HepG2 (cell line): ENCODE data around the gene RBBP8NL. TPM values are rescaled to one million over a fixed set of nuclear protein-coding genes. Genes with fewer than 3 reads are reported as not detected.

Experiments
- CEBPB ChIP-seq: IDR thresholded peaks from 2 replicates; pipeline ENCODE4 v1.6.1; 2011; ENCODE audit warnings: low read depth, low read length, improper control_type of control experiment, borderline replicate concordance
- EHMT2 ChIP-seq: fragments of 200-600 bp; sonication (generic); IDR thresholded peaks from 2 replicates; pipeline ENCODE4 v1.7.0; 2017; ENCODE audit warnings: antibody characterized with exemption, low read depth, low read length, borderline replicate concordance
- HNRNPK ChIP-seq: fragments of 200-400 bp; formaldehyde crosslinking; IDR thresholded peaks from 2 replicates; pipeline ENCODE4 v1.6.1; 2018; ENCODE audit warnings: low read length, low read depth, moderate library complexity, mild to moderate bottlenecking; ENCODE audit not compliant: poor library complexity, severe bottlenecking
- ISL2 ChIP-seq: sonication (generic); formaldehyde crosslinking; IDR thresholded peaks from 2 replicates; pipeline ENCODE4 v1.5.0; 2020; ENCODE audit warnings: missing genetic modification reagents
- NBN ChIP-seq: fragments of 450-650 bp; conservative IDR thresholded peaks from 2 replicates; pipeline ENCODE4 v1.6.1; 2017
- POLR2AphosphoS5 ChIP-seq: IDR thresholded peaks from 2 replicates; pipeline ENCODE4 v1.6.1; 2012; ENCODE audit warnings: low read depth, low read length
- SMC3 ChIP-seq: IDR thresholded peaks from 2 replicates; pipeline ENCODE4 v1.6.1; 2011; ENCODE audit warnings: low read length, improper control_type of control experiment
- ZNF260 ChIP-seq: sonication (generic); formaldehyde crosslinking; IDR thresholded peaks from 2 replicates; pipeline ENCODE4 v1.4.0; 2020; ENCODE audit warnings: missing genetic modification reagents, low read depth, mild to moderate bottlenecking, borderline replicate concordance
- ZNF7 ChIP-seq: IDR thresholded peaks from 2 replicates; pipeline ENCODE4 v1.6.1; 2016; ENCODE audit warnings: missing biosample characterization, missing genetic modification reagents
- ZNF761 ChIP-seq: sonication (generic); formaldehyde crosslinking; conservative IDR thresholded peaks from 2 replicates; pipeline ENCODE4 v1.4.0; 2020; ENCODE audit warnings: mild to moderate bottlenecking, missing genetic modification reagents
- ZNF790 ChIP-seq: sonication (generic); formaldehyde crosslinking; IDR thresholded peaks from 2 replicates; pipeline ENCODE4 v1.8.0; 2022; ENCODE audit warnings: missing genetic modification reagents, mild to moderate bottlenecking, borderline replicate concordance
- ZSCAN31 ChIP-seq: sonication (generic); formaldehyde crosslinking; IDR thresholded peaks from 2 replicates; pipeline ENCODE4 v1.5.0; 2020; ENCODE audit warnings: low read depth, mild to moderate bottlenecking, missing genetic modification reagents
- polyA plus RNA-seq, 8 experiments: library from polyadenylated mRNA; depleted of rRNA in 3 of 8; stranded (reverse) in 7 of 8; unstranded in 1 of 8; fragments of >200 nt; fragmentation: Illumina TruSeq in 4 of 8; extraction: Trizol in 4 of 8; gene quantifications; 2 replicates each; pipeline versions ENCODE4 v1.2.1 to v1.2.3, GENCODE V29; 2011 to 2016; ENCODE audit warnings: low read depth in 4 of 8, missing spikeins in 1 of 8, mixed read lengths in 1 of 8; ENCODE audit not compliant: insufficient read depth in 1 of 8
- total RNA-seq, 5 experiments: library from RNA; depleted of rRNA; stranded (reverse); fragments of >200 nt; fragmentation: Illumina TruSeq; extraction: Trizol; gene quantifications; 2 replicates each; pipeline ENCODE4 v1.2.3, GENCODE V29; 2016; ENCODE audit warnings: low read depth in 1 of 5
- TF ChIP-seq, protein P1 (sequence below): sonication (generic); formaldehyde crosslinking; IDR thresholded peaks from 2 replicates; pipeline ENCODE4 v1.5.0; 2020; ENCODE audit warnings: mild to moderate bottlenecking, missing genetic modification reagents
- TF ChIP-seq, protein P2 (sequence below): sonication (generic); formaldehyde crosslinking; conservative IDR thresholded peaks from 2 replicates; pipeline ENCODE4 v1.5.0; 2020; ENCODE audit warnings: missing genetic modification reagents
- TF ChIP-seq, protein P3 (sequence below): sonication (generic); formaldehyde crosslinking; IDR thresholded peaks from 2 replicates; pipeline ENCODE4 v1.5.0; 2020; ENCODE audit warnings: mild to moderate bottlenecking, missing genetic modification reagents
- TF ChIP-seq, protein P4 (sequence below): IDR thresholded peaks from 2 replicates; pipeline ENCODE4 v1.6.1; 2016; ENCODE audit warnings: missing compliant biosample characterization, missing genetic modification reagents, borderline replicate concordance
- TF ChIP-seq, protein P5 (sequence below): sonication (generic); formaldehyde crosslinking; IDR thresholded peaks from 2 replicates; pipeline ENCODE4 v1.8.1; 2022; ENCODE audit warnings: mild to moderate bottlenecking, missing genetic modification reagents
- TF ChIP-seq, protein P6 (sequence below): sonication (generic); formaldehyde crosslinking; IDR thresholded peaks from 2 replicates; pipeline ENCODE4 v1.4.0; 2020; ENCODE audit warnings: low read depth, mild to moderate bottlenecking, missing genetic modification reagents

The RBBP8NL gene
- total and polyA plus RNA-seq, 2 of the 13 experiments (the other 11 are each of a cell fraction or from before 2014, with no cell fraction given): 0.69 to 0.86 TPM

DNA sequence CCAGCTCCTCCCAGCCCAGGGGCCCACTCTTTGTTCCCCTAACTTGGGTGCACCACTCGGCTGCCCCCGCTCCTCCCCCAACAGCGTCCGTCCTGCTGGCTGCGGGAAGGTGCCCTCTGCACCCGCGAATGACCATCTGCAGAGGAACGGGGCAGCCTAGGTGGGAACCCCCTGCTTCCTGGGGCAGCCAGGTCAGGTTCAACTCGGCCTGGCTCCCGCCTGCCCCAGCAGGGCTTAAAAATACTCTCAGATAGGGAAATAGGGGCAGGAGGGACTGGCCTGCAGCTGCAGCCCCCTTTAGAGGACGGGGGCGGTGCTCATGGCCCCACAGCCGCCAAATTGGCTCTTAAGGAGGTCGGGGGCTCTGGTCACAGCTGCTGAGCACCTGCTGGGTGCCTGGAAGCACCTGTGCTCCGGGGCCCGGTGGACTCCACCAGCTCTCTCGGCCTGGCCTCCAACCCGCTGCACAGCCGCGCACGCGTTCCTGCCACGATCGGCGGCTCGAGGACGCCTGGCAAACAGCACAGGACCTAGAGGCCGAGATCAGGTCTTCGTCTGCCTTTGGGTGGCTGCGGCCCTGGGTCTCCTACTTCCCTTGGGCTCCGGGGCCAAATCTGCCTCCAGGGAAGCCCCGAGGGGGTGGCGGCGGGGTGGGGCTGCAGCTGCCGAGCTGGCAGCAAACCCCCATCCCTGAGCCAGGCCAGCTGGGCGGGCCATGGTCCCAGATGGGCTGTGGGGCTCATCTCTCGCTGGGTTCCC is 59.5 kb downstream of the RBBP8NL start (continued):
- TF ChIP-seq, protein P1, sequence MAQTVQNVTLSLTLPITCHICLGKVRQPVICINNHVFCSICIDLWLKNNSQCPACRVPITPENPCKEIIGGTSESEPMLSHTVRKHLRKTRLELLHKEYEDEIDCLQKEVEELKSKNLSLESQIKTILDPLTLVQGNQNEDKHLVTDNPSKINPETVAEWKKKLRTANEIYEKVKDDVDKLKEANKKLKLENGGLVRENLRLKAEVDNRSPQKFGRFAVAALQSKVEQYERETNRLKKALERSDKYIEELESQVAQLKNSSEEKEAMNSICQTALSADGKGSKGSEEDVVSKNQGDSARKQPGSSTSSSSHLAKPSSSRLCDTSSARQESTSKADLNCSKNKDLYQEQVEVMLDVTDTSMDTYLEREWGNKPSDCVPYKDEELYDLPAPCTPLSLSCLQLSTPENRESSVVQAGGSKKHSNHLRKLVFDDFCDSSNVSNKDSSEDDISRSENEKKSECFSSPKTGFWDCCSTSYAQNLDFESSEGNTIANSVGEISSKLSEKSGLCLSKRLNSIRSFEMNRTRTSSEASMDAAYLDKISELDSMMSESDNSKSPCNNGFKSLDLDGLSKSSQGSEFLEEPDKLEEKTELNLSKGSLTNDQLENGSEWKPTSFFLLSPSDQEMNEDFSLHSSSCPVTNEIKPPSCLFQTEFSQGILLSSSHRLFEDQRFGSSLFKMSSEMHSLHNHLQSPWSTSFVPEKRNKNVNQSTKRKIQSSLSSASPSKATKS: no peak
- TF ChIP-seq, protein P2, sequence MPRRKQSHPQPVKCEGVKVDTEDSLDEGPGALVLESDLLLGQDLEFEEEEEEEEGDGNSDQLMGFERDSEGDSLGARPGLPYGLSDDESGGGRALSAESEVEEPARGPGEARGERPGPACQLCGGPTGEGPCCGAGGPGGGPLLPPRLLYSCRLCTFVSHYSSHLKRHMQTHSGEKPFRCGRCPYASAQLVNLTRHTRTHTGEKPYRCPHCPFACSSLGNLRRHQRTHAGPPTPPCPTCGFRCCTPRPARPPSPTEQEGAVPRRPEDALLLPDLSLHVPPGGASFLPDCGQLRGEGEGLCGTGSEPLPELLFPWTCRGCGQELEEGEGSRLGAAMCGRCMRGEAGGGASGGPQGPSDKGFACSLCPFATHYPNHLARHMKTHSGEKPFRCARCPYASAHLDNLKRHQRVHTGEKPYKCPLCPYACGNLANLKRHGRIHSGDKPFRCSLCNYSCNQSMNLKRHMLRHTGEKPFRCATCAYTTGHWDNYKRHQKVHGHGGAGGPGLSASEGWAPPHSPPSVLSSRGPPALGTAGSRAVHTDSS (CRISPR knock-in tag): no peak
- TF ChIP-seq CEBPB: no peak
- TF ChIP-seq SMC3: no peak
- 0 out of 2 replicates have a peak, but pooled peaks have one; percentile 22 for TF ChIP-seq ZNF790 (CRISPR knock-in tag)
- TF ChIP-seq EHMT2: no peak
- TF ChIP-seq HNRNPK: peak; percentile 51
- TF ChIP-seq ZSCAN31 (CRISPR knock-in tag): peak; percentile 90; the same call in 1 of the 2 replicates
- TF ChIP-seq, protein P3, sequence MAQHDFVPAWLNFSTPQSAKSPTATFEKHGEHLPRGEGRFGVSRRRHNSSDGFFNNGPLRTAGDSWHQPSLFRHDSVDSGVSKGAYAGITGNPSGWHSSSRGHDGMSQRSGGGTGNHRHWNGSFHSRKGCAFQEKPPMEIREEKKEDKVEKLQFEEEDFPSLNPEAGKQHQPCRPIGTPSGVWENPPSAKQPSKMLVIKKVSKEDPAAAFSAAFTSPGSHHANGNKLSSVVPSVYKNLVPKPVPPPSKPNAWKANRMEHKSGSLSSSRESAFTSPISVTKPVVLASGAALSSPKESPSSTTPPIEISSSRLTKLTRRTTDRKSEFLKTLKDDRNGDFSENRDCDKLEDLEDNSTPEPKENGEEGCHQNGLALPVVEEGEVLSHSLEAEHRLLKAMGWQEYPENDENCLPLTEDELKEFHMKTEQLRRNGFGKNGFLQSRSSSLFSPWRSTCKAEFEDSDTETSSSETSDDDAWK (CRISPR knock-in tag): no peak
- TF ChIP-seq, protein P4, sequence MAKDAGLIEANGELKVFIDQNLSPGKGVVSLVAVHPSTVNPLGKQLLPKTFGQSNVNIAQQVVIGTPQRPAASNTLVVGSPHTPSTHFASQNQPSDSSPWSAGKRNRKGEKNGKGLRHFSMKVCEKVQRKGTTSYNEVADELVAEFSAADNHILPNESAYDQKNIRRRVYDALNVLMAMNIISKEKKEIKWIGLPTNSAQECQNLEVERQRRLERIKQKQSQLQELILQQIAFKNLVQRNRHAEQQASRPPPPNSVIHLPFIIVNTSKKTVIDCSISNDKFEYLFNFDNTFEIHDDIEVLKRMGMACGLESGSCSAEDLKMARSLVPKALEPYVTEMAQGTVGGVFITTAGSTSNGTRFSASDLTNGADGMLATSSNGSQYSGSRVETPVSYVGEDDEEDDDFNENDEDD: peak; percentile 87
- TF ChIP-seq, protein P5, sequence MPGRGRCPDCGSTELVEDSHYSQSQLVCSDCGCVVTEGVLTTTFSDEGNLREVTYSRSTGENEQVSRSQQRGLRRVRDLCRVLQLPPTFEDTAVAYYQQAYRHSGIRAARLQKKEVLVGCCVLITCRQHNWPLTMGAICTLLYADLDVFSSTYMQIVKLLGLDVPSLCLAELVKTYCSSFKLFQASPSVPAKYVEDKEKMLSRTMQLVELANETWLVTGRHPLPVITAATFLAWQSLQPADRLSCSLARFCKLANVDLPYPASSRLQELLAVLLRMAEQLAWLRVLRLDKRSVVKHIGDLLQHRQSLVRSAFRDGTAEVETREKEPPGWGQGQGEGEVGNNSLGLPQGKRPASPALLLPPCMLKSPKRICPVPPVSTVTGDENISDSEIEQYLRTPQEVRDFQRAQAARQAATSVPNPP (CRISPR knock-in tag): no peak; the same call in 1 of the 2 replicates
- 0 out of 2 replicates have a peak, but pooled peaks have one; percentile 2 for TF ChIP-seq ZNF7
- no peak for TF ChIP-seq ZNF260 (CRISPR knock-in tag)
- no peak for TF ChIP-seq NBN
- TF ChIP-seq ZNF761 (CRISPR knock-in tag): no peak; the same call in none of the 2 replicates
- TF ChIP-seq POLR2AphosphoS5: peak; percentile 33; the same call in 1 of the 2 replicates
- peak; percentile 56; the same call in 1 of the 2 replicates for TF ChIP-seq ISL2
- TF ChIP-seq, protein P6, sequence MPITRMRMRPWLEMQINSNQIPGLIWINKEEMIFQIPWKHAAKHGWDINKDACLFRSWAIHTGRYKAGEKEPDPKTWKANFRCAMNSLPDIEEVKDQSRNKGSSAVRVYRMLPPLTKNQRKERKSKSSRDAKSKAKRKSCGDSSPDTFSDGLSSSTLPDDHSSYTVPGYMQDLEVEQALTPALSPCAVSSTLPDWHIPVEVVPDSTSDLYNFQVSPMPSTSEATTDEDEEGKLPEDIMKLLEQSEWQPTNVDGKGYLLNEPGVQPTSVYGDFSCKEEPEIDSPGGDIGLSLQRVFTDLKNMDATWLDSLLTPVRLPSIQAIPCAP (CRISPR knock-in tag): peak; percentile 82; the same call in 1 of the 2 replicates
